Measurements from ENCODE around the gene RSRC2.

- TF ChIP-seq CTCF (IDR thresholded peaks at IDR 0.05 in 8 of 11, conservative IDR thresholded peaks at IDR 0.05 in 3 of 11) = no peak
- TF ChIP-seq POLR2AphosphoS5 (IDR thresholded peaks at IDR 0.05) = no peak
- TF ChIP-seq POLR2A (IDR thresholded peaks at IDR 0.05) = no peak
These were observed 2.3 kb upstream of the RSRC2 start for GRCh38 chr12:122528992-122529391.
